GM23338 (cell line): ENCODE measurements around the gene FAM98C.
"Not testable (repeated sequence)": the region's sequence is repeated elsewhere in the genome, so short reads cannot be mapped to it uniquely, and the experiment has no call there.

Experiments used
- CREB1 ChIP-seq: fragments of 250-450 bp; sonication (Bioruptor Pico); IDR thresholded peaks from 2 replicates; pipeline ENCODE4 v1.5.0; 2020; ENCODE audit warnings: low read depth, mild to moderate bottlenecking, moderate library complexity
- CTCF ChIP-seq, 2 experiments: fragments of 200-600 bp in 1 of 2; sonication (generic) in 1 of 2; conservative IDR thresholded peaks; 2 replicates each; pipeline versions ENCODE4 v1.5.1 to v1.6.1; 2016 to 2017; ENCODE audit warnings: antibody characterized with exemption in 2 of 2, low read depth in 2 of 2, mild to moderate bottlenecking in 2 of 2, moderate library complexity in 1 of 2
- ETS1 ChIP-seq: IDR thresholded peaks from 2 replicates; pipeline ENCODE4 v1.6.1; 2016; ENCODE audit warnings: antibody characterized with exemption
- EZH2 ChIP-seq: fragments of 200-600 bp; sonication (generic); IDR thresholded peaks from one replicate; pipeline ENCODE4 v1.8.0; 2017; ENCODE audit warnings: antibody characterized with exemption, mild to moderate bottlenecking, low read depth; ENCODE audit not compliant: unreplicated experiment
- EZH2phosphoT487 ChIP-seq: fragments of 200-600 bp; sonication (generic); IDR thresholded peaks from one replicate; pipeline ENCODE4 v1.8.1; 2018; ENCODE audit warnings: antibody characterized with exemption; ENCODE audit not compliant: unreplicated experiment
- JUNB ChIP-seq: IDR thresholded peaks from one replicate; pipeline ENCODE4 v1.6.1; 2016; ENCODE audit warnings: antibody characterized with exemption; ENCODE audit not compliant: unreplicated experiment
- NANOG ChIP-seq: IDR thresholded peaks from 2 replicates; pipeline ENCODE4 v1.6.1; 2016; ENCODE audit warnings: antibody characterized with exemption, borderline replicate concordance
- POLR2AphosphoS5 ChIP-seq: IDR thresholded peaks from 2 replicates; pipeline ENCODE4 v1.6.1; 2016; ENCODE audit warnings: antibody characterized with exemption, low read depth
- STAT1 ChIP-seq: IDR thresholded peaks from one replicate; pipeline ENCODE4 v1.6.1; 2016; ENCODE audit warnings: antibody characterized with exemption; ENCODE audit not compliant: unreplicated experiment
- ZNF114 ChIP-seq: fragments of 250-450 bp; sonication (Bioruptor Pico); IDR thresholded peaks from 2 replicates; pipeline ENCODE4 v1.5.0; 2020; ENCODE audit warnings: mild to moderate bottlenecking, moderate library complexity
- ZNF331 ChIP-seq: fragments of 250-450 bp; sonication (Bioruptor Pico); IDR thresholded peaks from 2 replicates; pipeline ENCODE4 v1.5.0; 2020; ENCODE audit warnings: low read depth, mild to moderate bottlenecking, moderate library complexity
- ZNF462 ChIP-seq: fragments of 250-450 bp; sonication (Bioruptor Pico); IDR thresholded peaks from 2 replicates; pipeline ENCODE4 v1.5.0; 2020; ENCODE audit warnings: mild to moderate bottlenecking, moderate library complexity
- TF ChIP-seq, protein P1 (sequence below): IDR thresholded peaks from one replicate; pipeline ENCODE4 v1.6.1; 2018; ENCODE audit warnings: antibody characterized with exemption; ENCODE audit not compliant: unreplicated experiment

DNA sequence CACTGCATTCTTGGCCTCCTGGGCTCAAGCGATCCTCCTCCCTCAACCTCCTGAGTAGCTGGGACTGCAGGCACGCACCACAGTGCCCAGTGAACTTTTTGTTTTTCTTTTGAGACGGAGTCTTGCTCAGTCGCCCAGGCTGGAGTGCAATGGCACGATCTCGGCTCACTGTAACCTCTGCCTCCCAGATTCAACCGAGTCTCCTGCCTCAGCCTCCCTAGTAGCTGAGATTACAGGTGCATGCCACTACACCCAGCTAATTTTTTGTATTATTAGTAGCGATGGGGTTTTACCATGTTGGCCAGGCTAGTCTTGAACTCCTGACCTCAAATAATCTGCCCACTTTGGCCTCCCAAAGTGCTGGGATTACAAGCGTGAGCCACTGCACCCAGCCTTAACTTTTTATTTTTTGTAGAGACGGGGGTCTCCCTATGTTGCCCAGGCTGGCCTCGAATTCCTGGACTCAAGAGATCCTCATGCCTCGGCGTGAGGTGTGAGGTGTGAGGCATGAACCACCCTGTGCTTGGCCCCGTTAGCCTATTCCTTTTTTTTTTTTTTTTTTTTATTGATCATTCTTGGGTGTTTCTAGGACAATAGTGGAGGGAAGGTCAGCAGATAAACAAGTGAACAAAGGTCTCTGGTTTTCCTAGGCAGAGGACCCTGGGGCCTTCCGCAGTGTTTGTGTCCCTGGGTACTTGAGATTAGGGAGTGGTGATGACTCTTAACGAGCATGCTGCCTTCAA is 39.8 kb upstream of the FAM98C start:
- TF ChIP-seq CTCF (conservative IDR thresholded peaks at IDR 0.05; ENCODE audit: low read depth in 2 of 2); EZH2; POLR2AphosphoS5; JUNB; EZH2phosphoT487; ETS1; STAT1; CREB1 (CRISPR knock-in tag); NANOG; ZNF331 (CRISPR knock-in tag); ZNF114 (CRISPR knock-in tag); ZNF462 (CRISPR knock-in tag): not testable (repeated sequence)
- TF ChIP-seq, protein P1, sequence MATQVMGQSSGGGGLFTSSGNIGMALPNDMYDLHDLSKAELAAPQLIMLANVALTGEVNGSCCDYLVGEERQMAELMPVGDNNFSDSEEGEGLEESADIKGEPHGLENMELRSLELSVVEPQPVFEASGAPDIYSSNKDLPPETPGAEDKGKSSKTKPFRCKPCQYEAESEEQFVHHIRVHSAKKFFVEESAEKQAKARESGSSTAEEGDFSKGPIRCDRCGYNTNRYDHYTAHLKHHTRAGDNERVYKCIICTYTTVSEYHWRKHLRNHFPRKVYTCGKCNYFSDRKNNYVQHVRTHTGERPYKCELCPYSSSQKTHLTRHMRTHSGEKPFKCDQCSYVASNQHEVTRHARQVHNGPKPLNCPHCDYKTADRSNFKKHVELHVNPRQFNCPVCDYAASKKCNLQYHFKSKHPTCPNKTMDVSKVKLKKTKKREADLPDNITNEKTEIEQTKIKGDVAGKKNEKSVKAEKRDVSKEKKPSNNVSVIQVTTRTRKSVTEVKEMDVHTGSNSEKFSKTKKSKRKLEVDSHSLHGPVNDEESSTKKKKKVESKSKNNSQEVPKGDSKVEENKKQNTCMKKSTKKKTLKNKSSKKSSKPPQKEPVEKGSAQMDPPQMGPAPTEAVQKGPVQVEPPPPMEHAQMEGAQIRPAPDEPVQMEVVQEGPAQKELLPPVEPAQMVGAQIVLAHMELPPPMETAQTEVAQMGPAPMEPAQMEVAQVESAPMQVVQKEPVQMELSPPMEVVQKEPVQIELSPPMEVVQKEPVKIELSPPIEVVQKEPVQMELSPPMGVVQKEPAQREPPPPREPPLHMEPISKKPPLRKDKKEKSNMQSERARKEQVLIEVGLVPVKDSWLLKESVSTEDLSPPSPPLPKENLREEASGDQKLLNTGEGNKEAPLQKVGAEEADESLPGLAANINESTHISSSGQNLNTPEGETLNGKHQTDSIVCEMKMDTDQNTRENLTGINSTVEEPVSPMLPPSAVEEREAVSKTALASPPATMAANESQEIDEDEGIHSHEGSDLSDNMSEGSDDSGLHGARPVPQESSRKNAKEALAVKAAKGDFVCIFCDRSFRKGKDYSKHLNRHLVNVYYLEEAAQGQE = not testable (repeated sequence)
